HEK293 (cell line): ENCODE data around the gene ANKRD6.

Source experiments
- CTCF ChIA-PET: fragments of 350-600 bp; formaldehyde crosslinking; extraction: SDS; loops from one replicate; lab custom pipeline; 2021; ENCODE audit warnings: antibody characterized with exemption; lab: Yijun Ruan, JAX
- POLR2A ChIA-PET: fragments of 300-600 bp; formaldehyde crosslinking; extraction: SDS; loops from one replicate; lab custom pipeline; 2020; ENCODE audit warnings: antibody characterized with exemption, inconsistent platforms; lab: Yijun Ruan, JAX
- H3K27ac ChIP-seq: fragments of 200-500 bp; sonication (Bioruptor generic); 2 replicates; pipeline ENCODE4 v1.5.1; 2014; ENCODE audit warnings: low read depth, low read length, control low read depth, inconsistent platforms; ENCODE audit errors: extremely low read depth
- H3K36me3 ChIP-seq, 2 experiments: fragments of 200-500 bp in 1 of 2; sonication (Bioruptor generic) in 1 of 2; 1 replicate in 1 of 2; 2 replicates in 1 of 2; pipeline ENCODE4 v1.5.1; 2014 to 2017; ENCODE audit warnings: inconsistent platforms in 2 of 2, low read length in 2 of 2; ENCODE audit not compliant: control insufficient read depth in 2 of 2, insufficient read depth in 1 of 2
- H3K4me1 ChIP-seq: fragments of 200-500 bp; sonication (Bioruptor generic); 2 replicates; pipeline ENCODE4 v1.5.1; 2014; ENCODE audit warnings: mild to moderate bottlenecking, low read length, inconsistent platforms; ENCODE audit not compliant: control insufficient read depth, insufficient read depth
- H3K4me3 ChIP-seq: 2 replicates; pipeline ENCODE4 v1.5.1; 2011; ENCODE audit warnings: low read depth, mild to moderate bottlenecking, control low read depth, low read length, moderate library complexity
- H3K9me3 ChIP-seq: fragments of 200-500 bp; sonication (Bioruptor generic); 2 replicates; pipeline ENCODE4 v1.5.1; 2014; ENCODE audit warnings: low read depth, low read length, inconsistent platforms; ENCODE audit not compliant: control insufficient read depth, insufficient read depth
- GLI4 ChIP-seq: fragments of 450-650 bp; formaldehyde crosslinking; IDR thresholded peaks from 2 replicates; pipeline ENCODE4 v1.5.1; 2016; ENCODE audit warnings: missing biosample characterization, missing genetic modification characterization
- SP3 ChIP-seq: fragments of 450-650 bp; formaldehyde crosslinking; IDR thresholded peaks from 2 replicates; pipeline ENCODE4 v1.5.1; 2016; ENCODE audit warnings: missing biosample characterization, missing genetic modification characterization
- TRIM28 ChIP-seq: IDR thresholded peaks from 2 replicates; pipeline ENCODE4 v1.6.1; 2011; ENCODE audit warnings: low read length, control low read depth, borderline replicate concordance
- WT1 ChIP-seq: fragments of 450-650 bp; formaldehyde crosslinking; IDR thresholded peaks from 2 replicates; pipeline ENCODE4 v1.5.1; 2016; ENCODE audit warnings: missing biosample characterization, missing genetic modification characterization
- YY2 ChIP-seq: fragments of 450-650 bp; formaldehyde crosslinking; IDR thresholded peaks from 2 replicates; pipeline ENCODE4 v1.5.1; 2016; ENCODE audit warnings: missing biosample characterization, missing genetic modification characterization
- ZIC2 ChIP-seq: fragments of 450-650 bp; formaldehyde crosslinking; IDR thresholded peaks from 2 replicates; pipeline ENCODE4 v1.5.1; 2016; ENCODE audit warnings: missing biosample characterization, missing genetic modification characterization
- ZNF155 ChIP-seq: fragments of 450-650 bp; formaldehyde crosslinking; IDR thresholded peaks from 2 replicates; pipeline ENCODE4 v1.5.1; 2016; ENCODE audit warnings: missing biosample characterization, missing genetic modification characterization
- ZNF416 ChIP-seq: fragments of 450-650 bp; formaldehyde crosslinking; IDR thresholded peaks from 2 replicates; pipeline ENCODE4 v1.5.1; 2016; ENCODE audit warnings: missing biosample characterization, missing genetic modification characterization
- ZNF48 ChIP-seq: fragments of 450-650 bp; formaldehyde crosslinking; IDR thresholded peaks from 2 replicates; pipeline ENCODE4 v1.5.1; 2016; ENCODE audit warnings: missing biosample characterization, missing genetic modification characterization
- ZNF521 ChIP-seq: fragments of 450-650 bp; formaldehyde crosslinking; IDR thresholded peaks from 2 replicates; pipeline ENCODE4 v1.5.1; 2017; ENCODE audit warnings: missing biosample characterization, mild to moderate bottlenecking, missing genetic modification characterization
- ZNF768 ChIP-seq: fragments of 450-650 bp; formaldehyde crosslinking; IDR thresholded peaks from 2 replicates; pipeline ENCODE4 v1.5.1; 2018; ENCODE audit warnings: missing biosample characterization, mild to moderate bottlenecking, missing genetic modification characterization
- ZNF792 ChIP-seq: fragments of 450-650 bp; formaldehyde crosslinking; IDR thresholded peaks from 2 replicates; pipeline ENCODE4 v1.5.1; 2016; ENCODE audit warnings: missing biosample characterization, missing genetic modification characterization
- TF ChIP-seq, protein P1 (sequence below): IDR thresholded peaks from 2 replicates; pipeline ENCODE4 v1.6.1; 2011; ENCODE audit warnings: mild to moderate bottlenecking, low read depth, low read length, borderline replicate concordance
- TF ChIP-seq, protein P2 (sequence below): fragments of 450-650 bp; formaldehyde crosslinking; IDR thresholded peaks from 2 replicates; pipeline ENCODE4 v1.5.1; 2016; ENCODE audit warnings: missing biosample characterization, missing genetic modification characterization, borderline replicate concordance
- TF ChIP-seq, protein P3 (sequence below): fragments of 450-650 bp; formaldehyde crosslinking; IDR thresholded peaks from 2 replicates; pipeline ENCODE4 v1.5.1; 2016; ENCODE audit warnings: missing biosample characterization, missing genetic modification characterization
- TF ChIP-seq, protein P4 (sequence below): fragments of 450-650 bp; formaldehyde crosslinking; IDR thresholded peaks from 2 replicates; pipeline ENCODE4 v1.5.1; 2017; ENCODE audit warnings: missing biosample characterization, mild to moderate bottlenecking, missing genetic modification characterization, moderate library complexity
- TF ChIP-seq, protein P5 (sequence below): fragments of 450-650 bp; formaldehyde crosslinking; IDR thresholded peaks from 2 replicates; pipeline ENCODE4 v1.5.1; 2016; ENCODE audit warnings: missing biosample characterization, missing genetic modification characterization

ANKRD6 gene

DNA sequence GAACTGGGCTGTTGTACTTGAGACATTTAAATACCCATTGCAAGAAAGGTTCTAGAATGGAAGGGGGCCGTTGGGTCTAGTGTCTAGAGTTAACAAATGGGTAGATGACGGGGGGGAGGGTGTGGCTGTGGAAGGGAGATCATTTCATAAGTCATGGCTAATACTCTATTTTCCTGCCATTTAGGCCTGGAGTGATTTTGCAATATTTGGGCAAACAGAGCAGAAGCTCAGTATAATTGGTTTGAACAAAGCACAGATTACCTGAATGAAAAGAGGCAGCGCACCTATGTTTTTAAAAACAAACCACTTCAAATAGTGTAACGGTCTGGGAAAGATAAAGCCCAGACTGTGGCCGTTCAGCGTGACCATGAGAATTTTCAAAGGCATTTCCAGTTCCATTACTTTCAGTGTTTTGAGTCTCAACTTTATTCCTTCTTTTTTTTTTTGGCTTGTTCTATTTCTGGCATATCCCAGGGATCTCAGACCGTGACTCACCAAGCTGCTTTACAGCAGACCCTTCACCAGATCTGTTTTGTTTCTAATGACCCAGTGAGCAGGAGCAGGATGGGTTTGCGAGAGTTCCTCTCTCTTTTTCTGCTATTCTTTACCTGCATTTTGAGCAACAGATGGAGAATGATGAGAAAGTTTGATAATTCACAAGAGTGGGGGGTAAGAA is 131.9 kb downstream of the ANKRD6 start (continued):
- TF ChIP-seq ZNF792 (tag by site-specific recombination) (no peak), ZNF521 (no peak), ZNF48 (tag by site-specific recombination) (no peak), SP3 (tag by site-specific recombination) (no peak), WT1 (no peak), GLI4 (tag by site-specific recombination) (no peak), ZNF768 (tag by site-specific recombination) (no peak), ZNF416 (no peak)
- TF ChIP-seq, protein P1, sequence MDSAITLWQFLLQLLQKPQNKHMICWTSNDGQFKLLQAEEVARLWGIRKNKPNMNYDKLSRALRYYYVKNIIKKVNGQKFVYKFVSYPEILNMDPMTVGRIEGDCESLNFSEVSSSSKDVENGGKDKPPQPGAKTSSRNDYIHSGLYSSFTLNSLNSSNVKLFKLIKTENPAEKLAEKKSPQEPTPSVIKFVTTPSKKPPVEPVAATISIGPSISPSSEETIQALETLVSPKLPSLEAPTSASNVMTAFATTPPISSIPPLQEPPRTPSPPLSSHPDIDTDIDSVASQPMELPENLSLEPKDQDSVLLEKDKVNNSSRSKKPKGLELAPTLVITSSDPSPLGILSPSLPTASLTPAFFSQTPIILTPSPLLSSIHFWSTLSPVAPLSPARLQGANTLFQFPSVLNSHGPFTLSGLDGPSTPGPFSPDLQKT, result no peak
- TF ChIP-seq, all 188 proteins: peak for 0

DNA sequence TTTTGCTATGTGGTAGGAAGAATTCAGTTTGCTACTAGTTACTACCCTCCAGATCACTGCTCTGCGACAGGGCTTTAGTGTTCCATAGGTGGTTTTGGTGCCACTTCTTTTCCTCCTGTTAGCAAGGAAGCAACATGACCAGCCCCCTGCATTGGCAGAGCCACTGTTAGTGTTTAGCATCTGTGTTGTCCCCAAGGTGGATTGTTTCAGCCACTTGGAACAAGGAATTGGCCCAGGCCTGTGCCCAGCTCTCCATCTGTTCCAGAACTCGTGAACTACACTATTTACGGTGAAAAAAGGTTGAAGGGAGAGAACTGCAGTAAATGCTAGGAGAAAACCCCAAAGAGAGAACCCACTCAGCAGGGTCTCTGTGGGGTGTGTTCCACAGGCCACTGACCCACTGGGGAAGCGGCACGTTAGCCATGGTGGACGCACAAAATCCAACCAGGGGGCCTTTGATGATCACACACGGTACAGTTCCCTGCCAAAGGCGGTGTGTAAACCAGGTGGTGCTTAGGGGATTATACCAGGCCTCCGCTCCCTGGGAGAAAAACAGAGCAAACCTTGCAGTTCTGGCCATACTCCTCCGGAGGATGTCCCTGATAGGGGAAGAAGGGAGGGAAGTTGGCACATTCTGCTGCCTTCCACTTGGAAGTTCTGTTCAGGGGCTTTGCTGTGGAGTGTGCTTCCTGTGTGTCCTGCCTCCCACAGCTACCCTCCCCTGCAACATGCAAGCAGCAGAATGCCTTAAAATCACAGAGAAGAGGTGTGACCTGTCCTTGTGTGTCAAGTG is 133.3 kb downstream of the ANKRD6 start:
- CTCF ChIA-PET, result no interaction called here
- H3K9me3 ChIP-seq, result no peaks in the 10 kb centered on the region
- H3K36me3 ChIP-seq, result no peaks in the 10 kb centered on the region
- no peak overlapping the region for H3K27ac ChIP-seq
- POLR2A ChIA-PET, result no interaction called here
- no peak overlapping the region for H3K4me3 ChIP-seq
- TF ChIP-seq, protein P2, sequence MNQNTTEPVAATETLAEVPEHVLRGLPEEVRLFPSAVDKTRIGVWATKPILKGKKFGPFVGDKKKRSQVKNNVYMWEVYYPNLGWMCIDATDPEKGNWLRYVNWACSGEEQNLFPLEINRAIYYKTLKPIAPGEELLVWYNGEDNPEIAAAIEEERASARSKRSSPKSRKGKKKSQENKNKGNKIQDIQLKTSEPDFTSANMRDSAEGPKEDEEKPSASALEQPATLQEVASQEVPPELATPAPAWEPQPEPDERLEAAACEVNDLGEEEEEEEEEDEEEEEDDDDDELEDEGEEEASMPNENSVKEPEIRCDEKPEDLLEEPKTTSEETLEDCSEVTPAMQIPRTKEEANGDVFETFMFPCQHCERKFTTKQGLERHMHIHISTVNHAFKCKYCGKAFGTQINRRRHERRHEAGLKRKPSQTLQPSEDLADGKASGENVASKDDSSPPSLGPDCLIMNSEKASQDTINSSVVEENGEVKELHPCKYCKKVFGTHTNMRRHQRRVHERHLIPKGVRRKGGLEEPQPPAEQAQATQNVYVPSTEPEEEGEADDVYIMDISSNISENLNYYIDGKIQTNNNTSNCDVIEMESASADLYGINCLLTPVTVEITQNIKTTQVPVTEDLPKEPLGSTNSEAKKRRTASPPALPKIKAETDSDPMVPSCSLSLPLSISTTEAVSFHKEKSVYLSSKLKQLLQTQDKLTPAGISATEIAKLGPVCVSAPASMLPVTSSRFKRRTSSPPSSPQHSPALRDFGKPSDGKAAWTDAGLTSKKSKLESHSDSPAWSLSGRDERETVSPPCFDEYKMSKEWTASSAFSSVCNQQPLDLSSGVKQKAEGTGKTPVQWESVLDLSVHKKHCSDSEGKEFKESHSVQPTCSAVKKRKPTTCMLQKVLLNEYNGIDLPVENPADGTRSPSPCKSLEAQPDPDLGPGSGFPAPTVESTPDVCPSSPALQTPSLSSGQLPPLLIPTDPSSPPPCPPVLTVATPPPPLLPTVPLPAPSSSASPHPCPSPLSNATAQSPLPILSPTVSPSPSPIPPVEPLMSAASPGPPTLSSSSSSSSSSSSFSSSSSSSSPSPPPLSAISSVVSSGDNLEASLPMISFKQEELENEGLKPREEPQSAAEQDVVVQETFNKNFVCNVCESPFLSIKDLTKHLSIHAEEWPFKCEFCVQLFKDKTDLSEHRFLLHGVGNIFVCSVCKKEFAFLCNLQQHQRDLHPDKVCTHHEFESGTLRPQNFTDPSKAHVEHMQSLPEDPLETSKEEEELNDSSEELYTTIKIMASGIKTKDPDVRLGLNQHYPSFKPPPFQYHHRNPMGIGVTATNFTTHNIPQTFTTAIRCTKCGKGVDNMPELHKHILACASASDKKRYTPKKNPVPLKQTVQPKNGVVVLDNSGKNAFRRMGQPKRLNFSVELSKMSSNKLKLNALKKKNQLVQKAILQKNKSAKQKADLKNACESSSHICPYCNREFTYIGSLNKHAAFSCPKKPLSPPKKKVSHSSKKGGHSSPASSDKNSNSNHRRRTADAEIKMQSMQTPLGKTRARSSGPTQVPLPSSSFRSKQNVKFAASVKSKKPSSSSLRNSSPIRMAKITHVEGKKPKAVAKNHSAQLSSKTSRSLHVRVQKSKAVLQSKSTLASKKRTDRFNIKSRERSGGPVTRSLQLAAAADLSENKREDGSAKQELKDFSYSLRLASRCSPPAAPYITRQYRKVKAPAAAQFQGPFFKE (tag by site-specific recombination), result no peak
- TF ChIP-seq, protein P3, sequence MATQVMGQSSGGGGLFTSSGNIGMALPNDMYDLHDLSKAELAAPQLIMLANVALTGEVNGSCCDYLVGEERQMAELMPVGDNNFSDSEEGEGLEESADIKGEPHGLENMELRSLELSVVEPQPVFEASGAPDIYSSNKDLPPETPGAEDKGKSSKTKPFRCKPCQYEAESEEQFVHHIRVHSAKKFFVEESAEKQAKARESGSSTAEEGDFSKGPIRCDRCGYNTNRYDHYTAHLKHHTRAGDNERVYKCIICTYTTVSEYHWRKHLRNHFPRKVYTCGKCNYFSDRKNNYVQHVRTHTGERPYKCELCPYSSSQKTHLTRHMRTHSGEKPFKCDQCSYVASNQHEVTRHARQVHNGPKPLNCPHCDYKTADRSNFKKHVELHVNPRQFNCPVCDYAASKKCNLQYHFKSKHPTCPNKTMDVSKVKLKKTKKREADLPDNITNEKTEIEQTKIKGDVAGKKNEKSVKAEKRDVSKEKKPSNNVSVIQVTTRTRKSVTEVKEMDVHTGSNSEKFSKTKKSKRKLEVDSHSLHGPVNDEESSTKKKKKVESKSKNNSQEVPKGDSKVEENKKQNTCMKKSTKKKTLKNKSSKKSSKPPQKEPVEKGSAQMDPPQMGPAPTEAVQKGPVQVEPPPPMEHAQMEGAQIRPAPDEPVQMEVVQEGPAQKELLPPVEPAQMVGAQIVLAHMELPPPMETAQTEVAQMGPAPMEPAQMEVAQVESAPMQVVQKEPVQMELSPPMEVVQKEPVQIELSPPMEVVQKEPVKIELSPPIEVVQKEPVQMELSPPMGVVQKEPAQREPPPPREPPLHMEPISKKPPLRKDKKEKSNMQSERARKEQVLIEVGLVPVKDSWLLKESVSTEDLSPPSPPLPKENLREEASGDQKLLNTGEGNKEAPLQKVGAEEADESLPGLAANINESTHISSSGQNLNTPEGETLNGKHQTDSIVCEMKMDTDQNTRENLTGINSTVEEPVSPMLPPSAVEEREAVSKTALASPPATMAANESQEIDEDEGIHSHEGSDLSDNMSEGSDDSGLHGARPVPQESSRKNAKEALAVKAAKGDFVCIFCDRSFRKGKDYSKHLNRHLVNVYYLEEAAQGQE (tag by site-specific recombination), result no peak
- TF ChIP-seq, protein P4, sequence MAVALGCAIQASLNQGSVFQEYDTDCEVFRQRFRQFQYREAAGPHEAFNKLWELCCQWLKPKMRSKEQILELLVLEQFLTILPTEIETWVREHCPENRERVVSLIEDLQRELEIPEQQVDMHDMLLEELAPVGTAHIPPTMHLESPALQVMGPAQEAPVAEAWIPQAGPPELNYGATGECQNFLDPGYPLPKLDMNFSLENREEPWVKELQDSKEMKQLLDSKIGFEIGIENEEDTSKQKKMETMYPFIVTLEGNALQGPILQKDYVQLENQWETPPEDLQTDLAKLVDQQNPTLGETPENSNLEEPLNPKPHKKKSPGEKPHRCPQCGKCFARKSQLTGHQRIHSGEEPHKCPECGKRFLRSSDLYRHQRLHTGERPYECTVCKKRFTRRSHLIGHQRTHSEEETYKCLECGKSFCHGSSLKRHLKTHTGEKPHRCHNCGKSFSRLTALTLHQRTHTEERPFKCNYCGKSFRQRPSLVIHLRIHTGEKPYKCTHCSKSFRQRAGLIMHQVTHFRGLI (tag by site-specific recombination), result no peak
- TF ChIP-seq YY2 (no peak), ZNF155 (tag by site-specific recombination) (no peak), TRIM28 (no peak), ZIC2 (tag by site-specific recombination) (0 out of 2 replicates have a peak, but pooled peaks have one; percentile 25)
- TF ChIP-seq, protein P5, sequence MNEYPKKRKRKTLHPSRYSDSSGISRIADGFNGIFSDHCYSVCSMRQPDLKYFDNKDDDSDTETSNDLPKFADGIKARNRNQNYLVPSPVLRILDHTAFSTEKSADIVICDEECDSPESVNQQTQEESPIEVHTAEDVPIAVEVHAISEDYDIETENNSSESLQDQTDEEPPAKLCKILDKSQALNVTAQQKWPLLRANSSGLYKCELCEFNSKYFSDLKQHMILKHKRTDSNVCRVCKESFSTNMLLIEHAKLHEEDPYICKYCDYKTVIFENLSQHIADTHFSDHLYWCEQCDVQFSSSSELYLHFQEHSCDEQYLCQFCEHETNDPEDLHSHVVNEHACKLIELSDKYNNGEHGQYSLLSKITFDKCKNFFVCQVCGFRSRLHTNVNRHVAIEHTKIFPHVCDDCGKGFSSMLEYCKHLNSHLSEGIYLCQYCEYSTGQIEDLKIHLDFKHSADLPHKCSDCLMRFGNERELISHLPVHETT, result no peak
- peaks cover 5% of the 10 kb centered on the region; the same call in 1 of the 2 replicates for H3K4me1 ChIP-seq
